Activated CD8-positive, alpha-beta memory T cell treated with anti-CD3 and anti-CD28 coated beads for 24 hours (primary cell): ENCODE data around the gene CYSLTR2.
A peak's percentile ranks its signal among the peaks of the same experiment; 100 is the strongest.

Source experiments
- DNase-seq: peaks from one replicate; pipeline ENCODE4 v3.0.0-alpha.2; 2020

CYSLTR2 gene

GRCh38 chr13:48749699-48750473, 96.2 kb downstream of the CYSLTR2 start:
- peak; percentile 79 for DNase-seq

DNA sequence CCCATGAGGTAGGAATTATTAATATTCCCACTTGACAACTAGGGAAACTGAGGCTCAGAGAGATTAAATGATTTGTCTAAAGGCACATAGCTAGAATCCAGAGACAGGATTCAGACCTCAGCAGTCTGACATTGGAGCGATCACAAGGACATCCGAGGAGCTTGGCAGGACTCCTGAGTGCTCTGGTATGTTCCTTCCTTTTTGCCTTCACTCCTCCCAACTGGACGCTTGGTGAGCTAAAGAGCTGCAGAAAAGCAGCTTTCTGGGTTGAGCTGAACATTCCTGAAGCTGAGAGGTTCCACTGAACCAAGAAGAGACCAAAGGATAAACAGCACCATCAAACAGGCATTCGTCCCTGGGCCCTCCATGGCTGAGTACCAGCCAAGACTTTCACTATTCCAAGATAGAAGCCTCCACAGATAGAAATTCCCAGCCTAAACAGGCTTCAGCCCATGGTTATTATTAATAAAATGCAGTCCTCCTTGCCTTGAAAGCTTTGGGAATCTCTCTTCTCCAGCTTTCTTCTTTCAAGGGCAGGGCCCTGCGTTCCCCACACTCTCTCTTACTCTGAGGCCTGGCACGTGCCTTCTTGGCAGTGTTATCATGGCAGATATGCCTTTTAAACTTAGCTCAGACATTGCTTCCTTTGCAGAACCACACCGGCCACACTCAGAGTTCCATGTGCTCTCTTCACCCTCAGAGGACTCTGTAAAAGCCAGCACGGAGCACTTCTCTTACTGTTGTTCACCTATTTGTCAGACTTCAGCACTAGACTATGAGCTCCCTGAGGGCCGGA, 97.1 kb downstream of the CYSLTR2 start:
- DNase-seq = no peak

- DNase-seq = no peak
These were observed 106.9 kb downstream of the CYSLTR2 start for GRCh38 chr13:48760626-48761025.
